Loucy (cell line): Measurements from ENCODE around the gene RAET1E.

ENCODE experiments used
- EZH2phosphoT487 ChIP-seq: fragments of 200-600 bp; IDR thresholded peaks from 2 replicates; pipeline ENCODE4 v1.6.1; 2018; ENCODE audit warnings: antibody characterized with exemption, mild to moderate bottlenecking, moderate library complexity, borderline replicate concordance
- TF ChIP-seq, protein P1 (sequence below): fragments of 200-600 bp; sonication (generic); conservative IDR thresholded peaks from 2 replicates; pipeline ENCODE4 v1.5.1; 2014; ENCODE audit warnings: mild to moderate bottlenecking, antibody characterized with exemption, low read length

DNA sequence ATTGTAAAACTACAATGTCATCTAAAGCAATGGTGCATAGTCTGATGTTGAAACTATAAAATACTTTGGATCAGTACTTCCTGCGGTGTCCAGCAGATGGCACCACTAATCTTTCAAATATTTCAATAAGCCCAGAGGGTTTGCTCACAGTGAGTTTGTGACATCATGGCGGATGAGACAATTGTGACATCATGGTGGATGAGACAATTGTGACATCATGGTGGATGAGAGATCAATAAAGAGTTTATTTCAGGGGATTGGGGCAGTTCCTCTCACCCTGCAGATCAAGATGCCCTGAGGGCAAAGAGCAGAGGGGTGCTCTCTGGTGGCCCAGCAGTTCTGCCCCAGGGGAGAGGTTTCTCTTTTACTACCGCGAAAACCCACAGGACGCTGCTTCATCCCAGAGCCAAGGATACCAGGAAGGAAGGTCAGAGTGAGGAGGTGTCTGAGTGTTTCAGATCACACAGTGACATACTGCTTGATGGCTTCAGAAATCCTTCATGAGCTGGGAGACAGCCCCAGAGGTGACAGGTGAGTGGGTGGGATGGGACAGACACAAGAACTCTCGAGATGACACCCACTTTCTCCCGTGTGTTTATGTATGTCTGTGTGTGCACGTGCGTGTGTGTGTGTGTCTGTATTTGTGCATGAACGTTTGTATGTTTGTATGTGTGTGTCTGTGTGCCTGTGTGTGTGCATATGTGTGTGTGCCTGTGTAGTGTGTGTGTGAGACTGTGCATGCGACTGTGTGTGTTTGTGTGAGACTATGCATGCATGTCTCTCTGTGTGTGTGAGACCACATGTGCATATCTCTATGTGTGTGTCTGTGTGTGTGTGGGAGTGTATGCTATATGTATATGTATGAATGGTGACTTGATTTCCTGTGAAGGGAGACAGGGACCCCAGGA is 36.6 kb upstream of the RAET1E start:
- TF ChIP-seq, protein P1, sequence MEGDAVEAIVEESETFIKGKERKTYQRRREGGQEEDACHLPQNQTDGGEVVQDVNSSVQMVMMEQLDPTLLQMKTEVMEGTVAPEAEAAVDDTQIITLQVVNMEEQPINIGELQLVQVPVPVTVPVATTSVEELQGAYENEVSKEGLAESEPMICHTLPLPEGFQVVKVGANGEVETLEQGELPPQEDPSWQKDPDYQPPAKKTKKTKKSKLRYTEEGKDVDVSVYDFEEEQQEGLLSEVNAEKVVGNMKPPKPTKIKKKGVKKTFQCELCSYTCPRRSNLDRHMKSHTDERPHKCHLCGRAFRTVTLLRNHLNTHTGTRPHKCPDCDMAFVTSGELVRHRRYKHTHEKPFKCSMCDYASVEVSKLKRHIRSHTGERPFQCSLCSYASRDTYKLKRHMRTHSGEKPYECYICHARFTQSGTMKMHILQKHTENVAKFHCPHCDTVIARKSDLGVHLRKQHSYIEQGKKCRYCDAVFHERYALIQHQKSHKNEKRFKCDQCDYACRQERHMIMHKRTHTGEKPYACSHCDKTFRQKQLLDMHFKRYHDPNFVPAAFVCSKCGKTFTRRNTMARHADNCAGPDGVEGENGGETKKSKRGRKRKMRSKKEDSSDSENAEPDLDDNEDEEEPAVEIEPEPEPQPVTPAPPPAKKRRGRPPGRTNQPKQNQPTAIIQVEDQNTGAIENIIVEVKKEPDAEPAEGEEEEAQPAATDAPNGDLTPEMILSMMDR, result peak; percentile 88
- TF ChIP-seq EZH2phosphoT487, result no peak
